Heart left ventricle (tissue), 16 donors: Measurements from ENCODE around the gene GPR31. TPM values are rescaled to one million over a fixed set of nuclear protein-coding genes. Genes with fewer than 3 reads are reported as not detected.
A peak's percentile ranks its signal among the peaks of the same experiment; 100 is the strongest.
"Not testable (repeated sequence)": the region's sequence is repeated elsewhere in the genome, so short reads cannot be mapped to it uniquely, and the experiment has no call there.

Experiments
- ATAC-seq, 4 donors: fragments of 200-7000 bp; cut with Tn5 transposase; one replicate each; pipeline ENCODE4 v1.9.1; 2020 to 2022; ENCODE audit warnings: moderate library complexity in 4 of 4, mild to moderate bottlenecking in 3 of 4, moderate number of reproducible peaks in 1 of 4
- DNase-seq, 5 donors: peaks; one replicate each; pipeline ENCODE4 v3.0.0-alpha.2; 2020
- H3K27ac ChIP-seq, 12 donors: fragments of 200-600 bp; sonication (generic) in 4 of 12; one replicate each; pipeline versions ENCODE4 v1.5.0 to v1.8.0; 2016 to 2022; ENCODE audit warnings: mild to moderate bottlenecking in 2 of 12
- H3K27me3 ChIP-seq, 9 donors: fragments of 200-600 bp; sonication (generic) in 2 of 9; one replicate each; pipeline versions ENCODE4 v1.5.1 to v1.8.0; 2016 to 2022; ENCODE audit warnings: mild to moderate bottlenecking in 3 of 9
- H3K36me3 ChIP-seq, 9 donors: fragments of 200-600 bp; sonication (generic) in 2 of 9; one replicate each; pipeline versions ENCODE4 v1.5.0 to v1.8.0; 2018 to 2022; ENCODE audit warnings: mild to moderate bottlenecking in 2 of 9
- H3K4me1 ChIP-seq, 12 donors: fragments of 200-600 bp; sonication (generic) in 4 of 12; one replicate each; pipeline versions ENCODE4 v1.5.0 to v1.8.0; 2016 to 2022; ENCODE audit warnings: mild to moderate bottlenecking in 3 of 12
- H3K4me3 ChIP-seq, 12 donors: fragments of 200-600 bp; sonication (generic) in 4 of 12; one replicate each; pipeline versions ENCODE4 v1.5.0 to v1.8.0; 2017 to 2022; ENCODE audit warnings: mild to moderate bottlenecking in 9 of 12, moderate library complexity in 4 of 12
- H3K9me3 ChIP-seq, 12 donors: fragments of 200-600 bp; sonication (generic) in 4 of 12; one replicate each; pipeline versions ENCODE4 v1.5.0 to v1.8.0; 2016 to 2022; ENCODE audit warnings: mild to moderate bottlenecking in 1 of 12
- CTCF ChIP-seq, 12 donors: fragments of 200-600 bp; sonication (generic) in 4 of 12; IDR thresholded peaks; one replicate each; pipeline versions ENCODE4 v1.5.0 to v1.8.0; 2018 to 2022; ENCODE audit warnings: antibody characterized with exemption in 12 of 12, mild to moderate bottlenecking in 5 of 12
- WGBS, 4 donors: extraction: QIAGEN DNeasy Blood & Tissue Kit in 2 of 4; methylation state at CpG; one replicate each; pipeline versions ENCODE4 v1.1.5 to v1.1.7; 2013 to 2018; 5-methylcytosine and 5-hydroxymethylcytosine counted together
- intact Hi-C, 10 donors: fragments of 100-400 bp; cut with DNase I; formaldehyde crosslinking; loops; one replicate each; pipeline versions ENCODE4 v1.11.1 to v1.14.2; 2022
- polyA plus RNA-seq, 2 donors: library from polyadenylated mRNA; stranded (reverse); fragments of 200-250 nt; gene quantifications; one replicate each; pipeline ENCODE4 v1.2.3, GENCODE V29; 2013
- total RNA-seq, 9 donors: library from RNA; depleted of rRNA in 2 of 9; stranded (reverse); fragments of >200 nt in 2 of 9; fragmentation: NEBNext Ultra II Directional in 3 of 9; extraction: Animal tissue kit (Norgen Biotek cat#: 25700) in 3 of 9; gene quantifications; one replicate each; pipeline versions ENCODE4 v1.1.0 to v1.2.4, GENCODE V29; 2016 to 2023
- donor health status: ischemic (EF 13 %, LVEDD 7.1; RV severe dilation, severe dysfunction).
- donor health status: healthy with polysubstance abuse.
- donor health status: DM: no; HTN: yes; CAD: no.
- donor health status: DM: no; HTN: no; CAD: no.
- donor health status: ischemic (EF 25% LVEDD 6.9; RV normal size, moderate dysfunction).
- donor health status: ischemic (EF 25% LVEDD 5.7; RV mildly dilated, moderate dysfunction).
- donor health status: healthy.
- donor health status: DM: yes; HTN: yes; CAD: no.
- donor health status: ischemic (EF 35%, LVEDD 5.7; RV mildly dilated, moderate dysfunction).
- donor health status: nonischemic (EF 11% LVEDD 7.7; RV severe dilation, severe dysfunction).
- donor health status: DM: yes; HTN: yes; CAD: no.
- donor health status: PGD.
- donor health status: ischemic (EF 29% LVEDD 5.4; RV normal size, mild dysfunction).
- donor health status: nonischemic (EF 23%, LVEDD 6.1; RV moderate dilation, normal function).

The GPR31 gene
- total and polyA plus RNA-seq, 11 donors: not detected

DNA sequence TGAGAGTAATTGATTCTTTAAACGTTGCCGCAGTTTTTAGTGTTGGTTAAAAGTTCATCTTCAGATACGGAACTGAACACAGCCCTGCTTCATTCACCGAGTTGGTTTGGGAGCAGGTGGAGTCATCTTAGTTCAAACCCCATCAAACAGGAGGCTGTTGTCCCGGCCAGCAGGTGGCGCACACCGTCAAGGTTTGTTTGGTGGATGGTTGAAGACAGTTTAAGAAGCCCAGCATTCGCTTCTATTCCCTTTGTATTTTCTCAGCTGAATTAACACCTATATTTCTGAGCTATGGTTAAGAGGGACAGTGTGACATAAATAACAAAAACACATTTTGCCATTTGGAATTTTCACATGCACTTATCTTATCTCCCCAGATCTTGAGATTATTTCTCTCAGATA, 25.1 kb upstream of the GPR31 start:
- H3K4me3 ChIP-seq, H3K9me3 ChIP-seq, H3K36me3 ChIP-seq, intact Hi-C loops, H3K27ac ChIP-seq, DNase-seq, H3K4me1 ChIP-seq, H3K27me3 ChIP-seq: not testable (repeated sequence)
- peak in 8 of 12 donors; percentile 9 to 40 (median 16) for TF ChIP-seq CTCF (IDR thresholded peaks at IDR 0.05)
- 3 to 7% (median 5%) methylated on average over 4 of the region's 8 CpGs for WGBS, 4 donors
- peak in 3 of 4 donors; percentile 65 to 76 (median 68) for ATAC-seq

GRCh38 chr6:167181351-167181750, 23.6 kb upstream of the GPR31 start:
- H3K4me1 ChIP-seq, H3K27ac ChIP-seq, H3K9me3 ChIP-seq, H3K4me3 ChIP-seq, DNase-seq, ATAC-seq, intact Hi-C loops, H3K27me3 ChIP-seq, H3K36me3 ChIP-seq: not testable (repeated sequence)
- 83% methylated on average over 1 of the region's 6 CpGs; no CpG with 5 or more reads in 3 of the 4 donors for WGBS, 4 donors

DNA sequence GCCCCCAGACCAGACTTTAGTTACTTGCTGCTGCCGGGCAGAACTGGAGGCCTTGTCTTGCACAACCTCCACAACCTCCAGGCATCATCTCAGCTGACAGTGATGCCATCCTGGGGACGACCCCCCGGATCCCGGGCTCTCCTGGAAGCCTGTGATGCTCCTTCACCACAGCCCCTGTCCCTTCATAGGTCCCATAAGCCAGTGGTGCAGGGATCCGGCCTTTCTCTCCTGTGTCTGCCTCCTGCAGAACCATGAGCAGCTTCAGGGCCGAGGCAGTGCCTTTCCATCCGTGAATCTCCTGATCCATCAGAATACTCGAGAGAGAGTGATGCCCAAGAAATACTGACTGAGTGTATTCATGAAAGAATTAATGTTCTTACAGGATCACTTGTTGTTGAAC, 22.3 kb upstream of the GPR31 start:
- intact Hi-C loops: not testable (repeated sequence)

DNA sequence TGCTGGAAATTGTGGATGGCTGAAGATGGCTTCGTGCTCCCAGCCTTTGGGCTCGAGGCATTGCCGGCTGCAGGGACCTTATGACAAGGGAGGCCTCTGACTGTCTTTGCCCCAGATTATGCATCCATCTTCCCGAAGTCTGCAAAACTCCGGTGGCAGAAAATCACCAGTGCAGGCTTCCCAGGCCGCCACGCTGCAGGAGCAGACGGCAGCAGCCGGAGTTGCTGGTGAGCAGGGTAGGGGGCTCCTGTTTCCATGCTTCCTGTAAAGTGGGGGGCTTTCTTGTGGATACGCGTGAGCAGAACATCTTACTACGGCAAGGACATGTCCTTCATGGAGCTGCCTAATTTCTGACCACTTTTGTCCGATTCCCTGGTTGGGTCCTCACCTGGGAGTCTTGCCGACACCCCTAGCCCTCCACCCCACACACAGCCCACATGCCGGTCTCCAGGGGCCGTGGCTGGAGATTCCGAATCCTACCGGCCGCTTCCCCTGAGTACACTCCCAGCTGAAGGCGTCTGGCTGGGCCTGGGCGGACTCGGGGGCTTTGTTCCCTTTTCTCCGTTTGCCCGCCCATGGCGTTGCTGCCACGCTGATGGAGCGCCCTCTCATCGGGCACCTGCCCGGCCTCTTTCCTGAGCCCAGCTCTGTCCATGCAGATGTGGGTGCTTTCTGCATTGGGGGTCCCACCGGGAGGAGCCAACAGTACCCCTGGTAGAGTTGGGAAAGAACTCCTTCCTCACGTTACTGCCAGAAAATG, 21.3 kb upstream of the GPR31 start:
- H3K9me3 ChIP-seq, H3K36me3 ChIP-seq, H3K4me3 ChIP-seq, ATAC-seq, DNase-seq, H3K27ac ChIP-seq, H3K4me1 ChIP-seq, H3K27me3 ChIP-seq: not testable (repeated sequence)
- intact Hi-C loops: loop anchor here in 1 of 10 donors (10.0 kb wide), 1 partner anchor 196 kb away; no protein-coding TSS in a partner anchor
- WGBS, 4 donors: 86 to 96% (median 88%) methylated on average over 2 to 25 of the region's 31 CpGs

More for the DNA sequence above, 22.3 kb upstream of the GPR31 start:
- H3K27ac ChIP-seq, H3K27me3 ChIP-seq, H3K4me1 ChIP-seq, H3K4me3 ChIP-seq, H3K9me3 ChIP-seq, DNase-seq, H3K36me3 ChIP-seq: not testable (repeated sequence)
- 57 to 90% (median 84%) methylated on average over 2 to 7 of the region's 8 CpGs for WGBS, 4 donors
- peak in 1 of 4 donors; percentile 11 for ATAC-seq

GRCh38 chr6:167177271-167177670, 19.5 kb upstream of the GPR31 start:
- H3K27ac ChIP-seq, H3K36me3 ChIP-seq, H3K4me3 ChIP-seq, ATAC-seq, DNase-seq, H3K9me3 ChIP-seq, H3K4me1 ChIP-seq: not testable (repeated sequence)
- H3K27me3 ChIP-seq: peaks cover 0 to 10% (median 0%) of the 10 kb centered on the region in 9 donors
- 43 to 88% (median 76%) methylated on average over 1 to 14 of the region's 14 CpGs for WGBS, 4 donors
- intact Hi-C loops: loop anchor here in 1 of 10 donors (10.0 kb wide), 1 partner anchor 198 kb away; no protein-coding TSS in a partner anchor

GRCh38 chr6:167172011-167172410, 14.2 kb upstream of the GPR31 start:
- 80 to 91% (median 84%) methylated on average over 8 to 13 of the region's 13 CpGs for WGBS, 4 donors
- DNase-seq, H3K4me3 ChIP-seq, H3K9me3 ChIP-seq, H3K4me1 ChIP-seq, H3K27ac ChIP-seq, ATAC-seq, H3K36me3 ChIP-seq: not testable (repeated sequence)
- intact Hi-C loops: loop anchor here in 1 of 10 donors (10.0 kb wide), 1 partner anchor 203 kb away; no protein-coding TSS in a partner anchor
- peaks cover 0 to 22% (median 0%) of the 10 kb centered on the region in 9 donors for H3K27me3 ChIP-seq

DNA sequence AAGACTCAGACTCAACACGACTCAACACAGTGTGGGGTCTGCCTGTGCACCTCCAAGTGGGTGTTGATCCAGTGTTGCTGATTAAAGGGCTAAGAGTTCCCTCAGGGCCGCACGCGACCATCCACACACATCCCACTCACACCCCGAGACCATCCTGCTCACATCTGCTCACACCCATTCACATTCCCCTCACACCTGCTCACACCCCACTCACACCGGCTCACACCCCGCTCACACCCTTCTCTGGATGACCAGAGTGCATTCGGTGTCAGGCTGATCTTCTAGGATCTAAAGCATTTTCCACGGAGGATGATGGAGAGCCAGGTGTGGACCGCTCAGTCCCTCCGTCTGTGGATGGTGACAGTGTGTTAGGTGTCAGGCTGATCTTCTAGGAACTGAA, 13.5 kb upstream of the GPR31 start:
- not testable (repeated sequence) for H3K36me3 ChIP-seq, H3K27ac ChIP-seq, H3K4me3 ChIP-seq, DNase-seq, H3K4me1 ChIP-seq, H3K9me3 ChIP-seq, ATAC-seq
- whole genome bisulfite sequencing, 4 donors: 85 to 94% (median 89%) methylated on average over 11 of the region's 11 CpGs
- H3K27me3 ChIP-seq: peaks cover 0 to 28% (median 0%) of the 10 kb centered on the region in 9 donors
- intact Hi-C loops: loop anchor here in 1 of 10 donors (10.0 kb wide), 1 partner anchor 204 kb away; no protein-coding TSS in a partner anchor

GRCh38 chr6:167169867-167170266, 12.1 kb upstream of the GPR31 start:
- H3K4me3 ChIP-seq, ATAC-seq, H3K4me1 ChIP-seq, DNase-seq, H3K36me3 ChIP-seq, H3K27ac ChIP-seq, H3K9me3 ChIP-seq: not testable (repeated sequence)
- intact Hi-C loops: loop anchor here in 1 of 10 donors (10.0 kb wide), 1 partner anchor 205 kb away; no protein-coding TSS in a partner anchor
- WGBS, 4 donors: 76 to 93% (median 84%) methylated on average over 3 to 9 of the region's 13 CpGs
- H3K27me3 ChIP-seq: peaks cover 0 to 39% (median 2%) of the 10 kb centered on the region in 9 donors

- peak in 1 of 4 donors; percentile 38 for ATAC-seq
- H3K4me1 ChIP-seq, H3K36me3 ChIP-seq, H3K27ac ChIP-seq, DNase-seq, H3K9me3 ChIP-seq, H3K4me3 ChIP-seq, intact Hi-C loops: not testable (repeated sequence)
- 57 to 62% (median 60%) methylated on average over 12 to 16 of the region's 16 CpGs for WGBS, 4 donors
- peaks cover 0 to 43% (median 2%) of the 10 kb centered on the region in 9 donors for H3K27me3 ChIP-seq
These were observed 10.5 kb upstream of the GPR31 start for GRCh38 chr6:167168296-167168695.

- peaks cover 0 to 41% (median 2%) of the 10 kb centered on the region in 9 donors for H3K27me3 ChIP-seq
- H3K4me3 ChIP-seq, H3K9me3 ChIP-seq, intact Hi-C loops, ATAC-seq, H3K4me1 ChIP-seq, DNase-seq, H3K36me3 ChIP-seq, H3K27ac ChIP-seq: not testable (repeated sequence)
- 77 to 100% (median 86%) methylated on average over 2 to 10 of the region's 10 CpGs for WGBS, 4 donors
These were observed 9.9 kb upstream of the GPR31 start for GRCh38 chr6:167167699-167168098.
